CD4-positive, alpha-beta T cell treated with Interleukin-12 subunit alpha and Interleukin-12 subunit beta, for 1 hour (primary cell): ENCODE results near the gene BCL2.

Experiments used
- DNase-seq: peaks from one replicate; pipeline ENCODE4 v3.0.0-alpha.2; 2020

The BCL2 gene

DNA sequence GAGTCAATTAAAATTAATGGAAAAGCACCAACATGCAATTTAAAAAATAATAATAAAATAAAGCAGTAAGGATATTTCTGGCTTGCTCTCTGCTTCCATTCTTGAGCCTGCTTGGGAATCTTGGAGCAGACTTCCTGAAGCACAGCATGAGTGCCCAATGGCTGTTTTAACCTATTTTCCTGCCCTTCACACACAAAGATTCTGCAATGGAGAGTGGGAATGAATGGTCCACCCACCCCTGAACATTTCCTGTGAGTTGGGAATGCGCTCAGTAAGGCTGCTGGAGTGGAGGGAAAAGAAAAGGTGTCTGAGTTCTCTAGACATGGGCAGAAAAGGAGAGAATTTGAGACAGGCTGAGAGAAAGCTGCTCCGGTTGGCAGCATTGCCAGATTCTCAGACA lies 140.6 kb downstream of the BCL2 start:
- no peak for DNase-seq

DNA sequence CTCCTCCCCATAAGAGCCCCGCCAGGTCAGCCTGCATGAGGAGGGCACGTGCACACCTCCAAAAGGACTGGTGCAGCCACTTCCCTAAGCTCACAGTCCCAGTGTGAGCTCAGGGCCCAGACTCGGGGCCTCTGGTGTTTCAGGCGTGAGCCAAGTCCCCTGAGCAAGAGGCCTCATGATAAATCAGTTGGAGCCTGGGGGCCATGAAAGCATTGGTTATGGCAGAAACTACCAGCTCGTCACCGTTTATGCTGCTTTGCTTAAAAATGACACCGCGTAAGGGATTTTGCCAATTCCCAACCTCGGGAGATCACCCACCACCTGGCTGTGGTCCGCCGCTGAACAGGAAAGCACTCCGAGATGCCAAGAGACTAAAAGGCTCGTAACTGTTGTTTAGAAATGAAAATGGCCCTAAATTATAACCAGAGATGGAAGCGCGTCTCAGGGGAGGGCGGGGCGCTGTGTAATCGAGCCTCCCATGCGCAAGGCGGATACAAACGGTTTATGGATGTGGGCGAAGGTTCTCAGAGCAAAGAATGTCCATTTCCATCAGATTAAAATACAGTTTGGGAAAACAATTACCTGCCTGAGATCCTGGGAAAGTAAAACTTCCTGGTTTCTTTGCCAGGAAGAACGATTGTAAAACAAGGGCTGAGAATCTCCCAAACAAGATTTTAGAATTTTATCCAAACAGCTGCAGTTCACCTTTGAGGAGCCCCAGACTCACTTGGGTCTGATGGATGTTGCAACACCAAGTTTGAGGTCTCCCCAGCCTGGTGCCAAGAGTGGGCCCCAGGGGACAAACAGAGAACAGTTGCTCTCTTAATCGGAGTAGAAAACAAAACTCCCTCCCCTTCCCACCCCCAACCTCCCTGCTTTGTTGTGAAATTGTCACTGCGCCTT lies 141.4 kb downstream of the BCL2 start:
- no peak for DNase-seq

DNA sequence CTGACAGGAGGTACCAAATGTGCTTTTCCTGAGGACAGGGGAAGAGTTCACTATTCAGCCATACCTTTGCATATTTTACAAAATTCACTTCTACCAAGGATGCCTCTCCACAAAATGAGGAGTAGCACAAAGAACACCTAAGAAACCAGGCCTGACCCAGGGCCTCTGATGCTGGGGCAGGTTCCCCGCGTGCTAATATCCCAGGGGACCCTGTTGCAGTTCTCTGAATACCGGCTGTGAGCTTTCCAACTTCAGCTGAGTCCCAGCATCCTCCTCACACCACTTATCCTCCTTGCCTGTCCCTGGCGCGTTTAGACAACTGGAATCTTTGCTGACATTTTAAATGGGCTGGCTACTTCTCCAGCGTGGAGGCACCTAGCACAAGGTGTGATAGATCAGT lies 142.3 kb downstream of the BCL2 start:
- no peak for DNase-seq

DNA sequence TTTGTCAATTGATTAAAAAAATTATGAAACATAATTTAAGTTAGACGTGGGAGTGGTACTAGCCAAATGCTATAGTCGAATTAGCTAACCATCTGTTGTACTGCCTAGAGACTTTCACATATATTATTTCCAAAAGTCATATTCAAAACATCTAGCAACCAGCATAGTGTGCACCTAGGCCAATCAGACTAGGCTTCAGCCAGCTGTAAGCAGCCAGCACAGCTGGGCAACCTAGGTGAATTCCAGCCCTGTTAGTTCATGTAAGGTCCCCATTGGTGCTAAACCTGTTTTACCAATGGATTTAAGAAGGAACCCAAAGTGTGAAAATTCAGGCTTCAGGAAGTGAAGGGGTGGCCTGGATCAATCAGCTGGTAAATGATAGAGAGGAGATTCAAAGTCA lies 144.3 kb downstream of the BCL2 start:
- no peak for DNase-seq

DNA sequence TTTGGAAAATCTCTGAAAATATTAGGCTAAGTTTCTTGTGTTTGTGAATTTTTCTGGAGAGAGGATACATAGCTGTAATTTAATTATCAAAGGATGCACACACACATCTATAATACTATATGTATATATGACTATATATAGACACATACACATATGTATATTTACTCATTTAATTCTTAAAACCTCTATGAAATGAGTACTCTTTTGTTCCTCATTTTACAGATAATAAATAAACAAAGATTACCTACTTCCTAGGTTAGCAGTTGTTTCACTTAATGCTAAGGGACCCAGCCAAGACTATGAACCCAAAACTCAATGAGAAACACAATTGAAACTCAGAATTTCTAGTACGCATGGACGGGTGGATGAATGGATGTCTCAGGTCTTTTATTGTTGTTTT lies 145.6 kb downstream of the BCL2 start:
- no peak for DNase-seq

DNA sequence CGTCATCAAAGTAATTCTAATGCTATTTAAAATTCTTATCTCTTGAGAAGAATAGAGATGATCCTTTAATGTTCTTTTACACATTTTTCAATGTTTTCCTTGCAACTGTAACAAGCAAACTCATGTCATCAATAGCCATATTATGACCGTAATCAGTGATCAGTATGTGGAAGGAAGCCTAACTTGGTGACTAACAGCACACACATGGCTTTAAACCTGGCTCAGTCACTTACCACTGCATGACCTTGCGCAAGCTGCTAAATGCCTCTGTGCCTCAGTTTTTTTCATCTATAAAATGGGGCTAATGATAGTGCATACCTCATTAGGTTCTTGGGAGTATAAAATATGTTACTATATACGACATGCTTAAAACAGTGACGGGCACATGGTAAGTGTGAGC lies 149.7 kb downstream of the BCL2 start:
- DNase-seq, result no peak

DNA sequence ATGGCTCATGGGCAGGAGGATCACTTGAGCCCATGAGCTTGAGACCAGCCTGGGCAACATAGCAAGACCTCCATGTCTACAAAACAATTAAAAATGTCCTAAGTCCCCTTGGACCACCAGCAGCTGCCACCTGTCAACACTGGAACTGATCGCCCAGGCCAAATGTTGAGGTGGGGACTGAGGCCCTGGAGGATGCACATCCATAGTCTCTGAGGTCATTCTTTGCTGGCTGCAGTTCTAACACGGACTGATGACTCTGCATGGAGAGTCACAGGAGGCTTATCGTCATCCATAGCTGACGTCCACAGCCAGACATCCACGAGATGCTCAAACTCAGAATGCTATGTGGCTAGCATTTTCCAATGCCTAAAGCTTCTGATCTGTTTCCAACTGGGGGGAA lies 151.3 kb downstream of the BCL2 start:
- no peak for DNase-seq

DNA sequence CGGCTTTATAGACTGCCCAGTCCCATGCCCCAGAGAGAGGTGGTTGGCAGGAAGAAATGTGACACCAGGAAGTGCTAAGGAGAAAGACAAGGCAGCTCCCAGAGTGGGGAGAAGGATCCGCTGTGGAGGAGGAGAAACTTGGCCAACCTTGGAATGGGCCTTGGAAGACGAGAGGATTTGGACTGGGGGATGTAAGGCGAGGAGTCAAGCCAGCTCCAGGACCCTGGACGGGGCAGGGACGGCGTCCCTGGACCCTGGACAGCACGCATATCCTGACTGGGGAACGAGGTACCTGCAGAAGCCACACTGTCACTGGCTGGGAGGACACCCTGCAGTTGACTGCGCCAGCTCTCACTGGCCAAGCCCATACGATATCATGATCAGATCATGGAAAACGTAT lies 153.4 kb downstream of the BCL2 start:
- DNase-seq, result no peak

DNA sequence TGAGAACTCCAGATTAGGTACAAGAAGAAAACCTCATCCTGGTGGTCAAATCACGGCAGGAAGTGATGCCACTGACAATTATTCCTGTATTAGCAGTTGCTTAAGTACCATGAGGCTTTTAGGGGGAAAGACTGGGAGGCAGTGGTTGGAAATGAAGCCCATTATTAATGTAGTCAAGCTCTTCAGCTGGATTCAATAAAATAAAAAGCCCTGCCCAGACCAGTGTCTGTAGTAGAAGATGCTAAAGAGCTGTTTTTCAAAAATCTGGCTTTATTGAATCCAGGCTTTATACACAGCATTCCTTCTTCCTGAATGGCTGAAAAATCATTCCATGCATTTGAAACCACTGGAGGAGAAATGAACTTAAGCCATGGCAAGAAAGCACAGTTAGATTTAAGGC lies 155.2 kb downstream of the BCL2 start:
- no peak for DNase-seq

DNA sequence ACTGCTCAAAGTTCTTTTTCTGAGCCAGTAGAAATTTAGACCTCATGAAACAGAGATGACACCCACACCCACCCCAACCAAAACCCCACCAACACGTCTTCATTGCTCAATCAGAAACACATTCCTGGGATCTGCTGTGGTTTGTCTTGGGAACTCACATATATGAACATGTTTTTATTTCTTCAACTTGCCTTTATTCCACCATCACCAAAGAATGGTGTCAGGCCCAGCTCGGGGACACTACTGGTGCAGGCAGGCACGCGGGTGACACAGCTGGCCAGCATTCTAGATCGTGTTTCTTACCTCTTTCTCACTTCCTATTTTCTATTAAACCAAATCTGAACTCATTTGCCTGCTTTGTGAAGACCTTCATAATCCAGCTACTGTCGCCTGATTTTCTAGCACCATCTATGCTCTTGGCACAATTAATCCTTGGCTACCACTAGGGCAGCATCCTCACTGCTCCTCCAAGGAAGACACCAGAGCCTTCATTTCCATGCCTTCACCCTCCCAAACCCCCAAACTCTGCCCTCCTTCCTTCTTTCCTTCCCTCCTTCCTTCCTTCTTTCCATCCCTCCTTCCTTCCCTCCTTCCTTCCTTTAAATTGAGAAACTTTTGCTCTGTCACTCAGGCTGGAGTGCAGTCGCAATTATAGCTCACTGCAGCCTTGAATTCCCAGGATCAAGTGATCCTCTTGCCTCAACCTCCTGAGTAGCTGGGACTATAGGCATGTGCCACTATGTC lies 157.1 kb downstream of the BCL2 start:
- peak; percentile 35 for DNase-seq

DNA sequence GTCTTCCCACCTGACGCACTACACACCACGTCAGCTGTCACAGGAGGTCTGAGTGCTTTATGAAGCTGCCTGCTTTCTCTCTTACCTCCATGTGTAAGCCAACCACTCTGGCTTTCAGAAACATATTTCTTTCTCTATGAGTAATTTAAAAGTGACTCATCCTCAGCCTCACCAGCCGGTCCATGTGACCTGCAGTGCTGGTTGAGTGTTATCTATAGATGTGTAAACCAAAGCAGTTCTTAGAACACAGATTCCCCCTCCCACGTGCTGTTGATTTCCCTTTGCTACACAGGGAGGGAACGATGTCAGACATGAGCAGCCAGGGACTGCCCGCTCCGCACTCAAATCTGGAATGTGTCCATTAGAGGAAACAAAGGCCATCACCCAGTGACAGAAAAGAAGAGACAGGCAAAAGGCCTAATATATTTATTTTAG lies 157.8 kb downstream of the BCL2 start:
- DNase-seq, result peak; percentile 88

DNA sequence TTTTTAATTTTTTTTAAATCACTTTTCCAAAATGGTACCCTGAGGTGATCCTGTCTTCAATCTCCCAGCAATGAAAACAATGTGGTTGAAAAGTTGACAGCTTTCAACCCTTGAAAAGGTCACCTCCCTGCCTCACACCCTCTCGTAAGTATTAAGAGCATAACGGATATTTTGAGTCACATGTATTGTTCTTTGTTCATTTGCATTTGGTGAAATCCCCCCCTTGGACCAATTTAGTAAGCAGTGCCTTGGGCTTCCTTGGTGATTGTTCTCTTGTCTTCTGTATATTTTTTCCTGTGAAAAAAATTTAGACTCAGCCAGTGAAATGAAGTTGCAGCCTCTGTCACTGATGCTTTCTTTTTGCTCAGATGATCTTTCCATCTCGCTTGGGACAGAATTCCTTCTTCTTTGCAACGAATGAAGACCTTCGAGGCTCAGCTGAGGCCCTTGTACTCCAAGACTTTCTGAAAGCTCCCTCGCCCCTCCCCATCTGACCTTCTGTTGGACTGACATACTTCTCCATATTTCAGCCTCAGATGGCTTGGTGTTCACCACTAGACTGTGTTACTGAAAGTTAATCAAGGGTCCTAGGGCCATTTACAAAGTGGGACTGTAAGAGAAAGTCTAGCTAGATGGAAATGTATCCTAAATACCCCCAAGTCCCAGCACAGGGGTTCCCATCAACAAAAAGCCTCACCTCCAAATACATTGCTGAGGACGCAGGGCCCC lies 158.4 kb downstream of the BCL2 start:
- DNase-seq, result peak; percentile 80

DNA sequence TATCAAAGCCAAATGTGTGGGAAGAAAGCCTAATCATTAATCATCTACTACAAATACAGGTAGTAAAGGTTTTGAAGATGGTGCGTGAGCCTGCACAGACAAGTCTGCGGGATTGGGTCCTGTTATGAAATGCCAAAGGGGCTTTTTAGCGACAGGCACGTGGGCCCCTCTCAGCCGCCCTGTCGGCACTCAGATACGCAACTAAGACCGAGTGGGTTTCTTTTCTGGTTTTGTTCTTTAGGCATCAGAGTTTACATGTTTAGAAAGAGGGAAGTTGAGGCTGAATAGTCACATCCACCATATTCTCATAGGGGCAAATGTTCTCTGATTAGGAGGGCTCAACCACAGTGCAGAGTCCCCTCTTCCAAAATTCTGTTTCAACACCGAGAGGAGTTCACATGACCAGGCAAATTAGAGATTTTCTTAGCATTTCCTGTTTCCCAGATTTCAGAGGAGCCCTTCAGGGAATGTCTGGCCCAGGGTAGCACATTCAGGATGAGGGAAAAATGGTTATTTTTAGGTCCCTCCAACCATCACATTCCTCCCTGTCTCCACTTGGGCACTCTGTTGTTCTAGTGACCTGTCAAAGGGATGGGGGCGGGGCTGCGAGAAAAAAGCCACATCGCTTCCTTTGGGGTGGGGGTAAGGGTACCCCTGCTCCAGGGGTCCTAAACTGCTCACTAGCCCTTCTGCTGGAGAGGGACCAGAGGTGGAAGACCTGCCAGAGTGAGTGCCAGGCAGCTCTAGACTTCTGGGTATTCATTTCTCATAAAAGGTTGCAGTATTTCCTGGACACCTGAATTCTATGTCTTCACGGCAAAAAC lies 159.2 kb downstream of the BCL2 start:
- DNase-seq, result peak; percentile 56

DNA sequence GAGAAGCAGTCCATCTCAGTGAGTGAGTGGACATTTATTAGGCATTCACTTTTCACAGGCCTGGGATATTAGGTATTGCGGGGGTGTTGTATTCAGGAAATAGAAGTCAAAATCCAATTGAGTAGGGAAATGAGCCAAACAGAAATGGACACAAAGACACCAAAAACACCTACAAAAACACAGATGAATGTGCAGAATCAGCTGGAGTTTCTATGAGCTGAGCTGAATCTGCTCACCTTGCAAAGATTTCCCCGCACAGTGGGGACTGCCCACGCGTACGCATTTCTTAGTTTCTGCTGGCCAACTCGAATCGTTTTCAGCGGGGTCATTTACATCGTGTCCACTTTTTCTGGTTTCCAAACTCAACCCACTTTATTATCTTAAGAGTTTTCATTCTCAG lies 160.0 kb downstream of the BCL2 start:
- peak; percentile 38 for DNase-seq

DNA sequence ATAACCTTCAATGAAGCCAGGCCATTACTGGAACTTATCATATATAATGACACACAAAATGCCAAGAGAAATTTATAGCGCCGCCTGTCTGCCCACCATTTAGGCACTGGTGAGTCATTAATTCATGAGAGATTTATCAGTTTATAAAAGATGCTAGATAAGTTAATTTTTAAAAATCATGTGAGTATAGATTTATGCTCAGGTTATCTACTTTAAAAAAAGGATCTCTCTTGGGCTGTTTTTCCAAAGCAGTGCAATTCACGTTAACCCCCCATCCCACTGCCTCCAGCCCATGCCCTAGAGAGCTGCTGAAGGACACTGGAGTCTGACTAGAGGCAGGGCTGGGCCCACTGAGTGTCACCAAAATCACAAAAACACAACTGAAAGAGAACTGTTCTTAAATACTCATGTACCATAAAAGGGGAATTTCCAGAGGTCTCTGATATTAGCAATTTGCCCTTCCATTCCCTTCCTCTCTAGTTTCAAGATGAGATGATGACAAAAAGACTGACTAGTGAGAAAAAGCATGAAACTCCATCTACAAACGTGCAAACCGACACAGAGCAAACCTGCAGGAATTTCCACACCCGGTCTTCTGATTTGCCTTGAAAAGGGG lies 160.8 kb downstream of the BCL2 start:
- DNase-seq, result peak; percentile 58

DNA sequence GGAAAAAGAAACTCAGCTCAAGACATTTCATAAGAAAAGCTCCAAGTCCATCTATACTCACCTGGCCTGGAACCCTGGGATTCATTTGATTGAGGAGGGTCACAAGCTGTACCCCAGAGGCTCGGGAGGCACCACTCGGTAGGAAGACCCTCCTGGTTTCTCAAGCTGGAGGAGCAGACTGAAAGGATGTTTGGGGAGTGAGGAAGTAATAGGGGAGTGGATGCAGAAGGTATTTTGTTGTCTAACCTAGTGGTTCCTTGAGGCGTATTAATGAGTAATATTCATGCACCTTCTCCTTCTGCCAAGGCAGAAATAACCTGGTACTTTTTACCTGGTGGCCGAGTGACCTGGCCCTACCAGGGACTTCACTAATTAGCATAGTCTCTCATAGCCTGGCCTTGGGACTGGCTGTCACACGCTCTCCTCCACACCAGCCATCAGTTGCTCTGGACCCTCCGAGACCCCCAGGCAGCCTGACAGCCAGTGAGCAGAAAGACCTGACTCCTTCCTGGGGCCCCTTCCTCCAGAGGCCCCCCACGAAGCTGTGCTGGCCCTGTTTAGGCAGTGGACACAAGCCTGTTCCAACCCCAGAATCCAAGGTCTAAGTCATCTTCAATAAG lies 161.4 kb downstream of the BCL2 start:
- DNase-seq, result no peak

DNA sequence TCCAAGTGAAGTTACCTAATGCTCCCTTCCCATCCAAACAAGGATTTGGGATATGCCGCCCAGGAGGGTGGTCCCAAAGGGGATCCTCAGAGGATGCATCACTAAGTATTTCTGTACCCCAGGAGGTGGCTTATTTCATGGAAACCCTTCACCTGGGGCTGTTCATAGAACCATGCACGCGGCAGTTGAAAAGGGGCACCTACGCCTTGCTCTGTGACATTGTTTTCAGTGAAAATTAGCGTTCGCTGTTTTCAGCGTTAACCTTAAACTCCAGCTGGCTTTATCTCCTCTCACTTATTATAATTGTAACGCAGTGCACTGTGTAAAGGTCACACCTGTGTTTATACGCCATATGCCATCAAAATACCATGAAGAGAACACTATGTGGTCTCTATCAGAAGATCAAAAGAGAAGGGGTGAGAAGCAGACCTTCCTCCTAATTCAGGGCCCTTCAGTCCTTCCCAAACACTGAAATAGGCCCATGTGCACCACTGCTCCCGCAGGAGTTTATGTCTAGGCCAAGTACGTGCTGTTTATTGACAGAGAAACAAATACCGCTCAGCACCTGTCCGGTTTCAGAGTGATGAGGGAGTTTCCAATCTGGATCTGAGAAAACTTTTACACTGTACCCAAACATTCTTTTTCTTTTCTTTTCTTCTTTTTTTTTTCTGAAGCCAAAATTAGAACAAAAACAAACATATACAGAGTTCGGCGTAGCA lies 162.1 kb downstream of the BCL2 start:
- DNase-seq, result peak; percentile 59

DNA sequence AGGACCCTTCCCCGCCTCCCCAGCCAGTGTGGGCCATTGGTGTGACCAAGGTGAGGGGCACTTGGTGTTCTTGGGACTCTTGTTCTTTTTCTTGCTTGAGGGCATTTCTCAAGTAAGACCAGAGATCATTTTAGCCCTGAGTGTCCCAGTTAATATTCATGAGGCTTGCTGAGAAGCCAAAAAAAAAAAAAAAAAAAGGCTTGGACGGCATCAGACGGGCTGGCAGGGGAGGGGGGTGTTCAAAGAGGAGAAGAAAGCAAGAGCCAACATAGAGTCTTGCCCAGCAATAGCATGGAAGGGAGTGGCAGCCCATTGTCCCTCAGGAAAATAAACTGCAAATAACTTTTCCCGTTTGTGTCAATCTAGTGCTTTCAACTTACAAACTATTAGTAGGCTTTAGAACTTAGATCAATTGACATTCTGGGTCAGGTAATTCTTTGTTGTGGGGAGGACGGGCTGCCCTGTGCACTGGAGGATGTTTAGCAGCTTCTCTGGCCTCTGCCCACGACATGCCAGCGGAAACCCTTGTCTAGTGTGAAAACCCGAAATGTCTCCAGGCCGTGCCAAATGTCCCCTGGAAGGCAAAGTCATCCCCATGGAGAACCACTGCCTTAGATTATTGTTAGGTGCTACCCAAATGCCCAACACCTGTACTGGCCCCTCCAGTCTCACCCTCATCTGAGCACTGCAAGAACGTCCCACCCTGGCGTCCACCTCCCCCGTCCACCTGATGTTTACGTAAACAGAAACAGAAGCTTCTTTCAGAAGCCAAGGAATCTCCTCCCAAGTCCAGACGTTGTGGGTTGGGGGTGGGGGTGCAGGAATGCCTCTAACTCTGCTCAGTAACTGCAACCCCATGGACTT lies 163.4 kb downstream of the BCL2 start:
- DNase-seq, result peak; percentile 38

DNA sequence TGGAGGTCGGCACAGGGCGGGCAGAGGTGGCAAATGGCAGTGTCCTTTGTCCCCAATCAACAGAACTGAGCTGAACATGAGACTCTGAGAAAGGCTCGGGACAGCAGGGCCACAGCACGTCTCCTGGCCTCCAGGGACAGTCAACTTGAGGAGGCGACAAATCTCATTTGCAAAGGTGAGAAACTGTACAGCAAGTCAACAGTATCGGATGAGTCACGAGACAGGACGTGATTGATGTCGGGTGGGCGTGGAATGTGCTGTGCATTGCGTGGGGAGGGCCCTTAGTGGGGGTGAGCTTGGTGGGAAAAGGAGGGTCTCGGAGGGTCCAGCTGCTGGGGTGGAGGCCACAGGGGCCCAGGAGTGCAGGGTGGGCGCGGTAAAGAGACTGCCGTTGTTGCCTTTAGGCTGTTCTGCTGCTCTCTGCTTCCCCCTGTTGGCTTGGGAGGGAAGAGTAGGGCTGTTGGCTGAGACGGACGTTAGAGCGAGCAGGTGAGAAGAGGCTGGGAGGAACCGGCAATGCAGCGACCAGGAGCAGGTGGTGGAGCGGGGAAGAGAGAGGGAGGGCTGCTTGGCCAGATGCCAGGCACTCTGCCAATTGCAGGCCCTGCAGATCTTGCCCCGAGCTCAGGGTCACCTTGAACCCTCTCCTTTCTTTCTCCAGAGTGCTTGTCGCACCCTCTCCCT lies 164.3 kb downstream of the BCL2 start:
- peak; percentile 84 for DNase-seq
